OCI-LY1 (cell line): ENCODE measurements around the gene USP47.

Experiments
- H2AFZ ChIP-seq: fragments of 200-600 bp; sonication (generic), shearing (Covaris generic); 2 replicates; pipeline ENCODE4 v1.6.0; 2014; ENCODE audit warnings: antibody characterized with exemption, mild to moderate bottlenecking, low read length
- H3F3A ChIP-seq: fragments of 200-600 bp; sonication (generic), shearing (Covaris generic); 2 replicates; pipeline ENCODE4 v1.6.0; 2014; ENCODE audit warnings: mild to moderate bottlenecking, antibody characterized with exemption, low read length, moderate library complexity; ENCODE audit not compliant: insufficient read depth
- H3K27ac ChIP-seq: fragments of 200-600 bp; sonication (generic); 2 replicates; pipeline ENCODE4 v1.5.1; 2014; ENCODE audit warnings: low read length, mixed run types, mild to moderate bottlenecking, low read depth; ENCODE audit not compliant: poor library complexity, severe bottlenecking
- H3K27me3 ChIP-seq: fragments of 200-600 bp; sonication (generic); 2 replicates; pipeline ENCODE4 v1.6.0; 2014; ENCODE audit warnings: antibody characterized with exemption, mild to moderate bottlenecking, low read length, moderate library complexity; ENCODE audit not compliant: insufficient read depth
- H3K36me3 ChIP-seq: fragments of 200-600 bp; sonication (generic); 2 replicates; pipeline ENCODE4 v1.6.1; 2014; ENCODE audit warnings: mild to moderate bottlenecking, antibody characterized with exemption, low read length, moderate library complexity, mixed read lengths; ENCODE audit not compliant: insufficient read depth
- H3K4me1 ChIP-seq: fragments of 200-600 bp; sonication (generic); 2 replicates; pipeline ENCODE4 v1.5.1; 2014; ENCODE audit warnings: mild to moderate bottlenecking, low read length, moderate library complexity; ENCODE audit not compliant: insufficient read depth, severe bottlenecking
- H3K4me2 ChIP-seq: fragments of 200-600 bp; sonication (generic), shearing (Covaris generic); 2 replicates; pipeline ENCODE4 v1.6.1; 2014; ENCODE audit warnings: low read length
- H3K4me3 ChIP-seq: fragments of 200-600 bp; sonication (generic); 2 replicates; pipeline ENCODE4 v1.5.1; 2014; ENCODE audit warnings: low read length, low read depth, mild to moderate bottlenecking, mixed read lengths; ENCODE audit not compliant: poor library complexity, severe bottlenecking
- H3K79me2 ChIP-seq: fragments of 200-600 bp; shearing (Covaris generic); 2 replicates; pipeline ENCODE4 v1.6.1; 2016; ENCODE audit warnings: mixed run types, low read length, mixed read lengths; ENCODE audit not compliant: insufficient read depth
- H3K9ac ChIP-seq: fragments of 200-600 bp; sonication (generic), shearing (Covaris generic); 2 replicates; pipeline ENCODE4 v1.6.1; 2014; ENCODE audit warnings: mild to moderate bottlenecking, low read length, mixed read lengths
- H3K9me2 ChIP-seq: fragments of 200-600 bp; sonication (generic), shearing (Covaris generic); 2 replicates; pipeline ENCODE4 v1.6.1; 2014; ENCODE audit warnings: low read depth, mild to moderate bottlenecking, low read length, mixed read lengths
- H3K9me3 ChIP-seq: fragments of 200-600 bp; shearing (Covaris generic); 2 replicates; pipeline ENCODE4 v1.6.1; 2014; ENCODE audit warnings: low read length, mixed read lengths
- H4K20me1 ChIP-seq: fragments of 200-600 bp; sonication (generic), shearing (Covaris generic); 2 replicates; pipeline ENCODE4 v1.6.0; 2016; ENCODE audit warnings: mild to moderate bottlenecking, low read length; ENCODE audit not compliant: insufficient read depth
- CTCF ChIP-seq: fragments of 200-600 bp; sonication (generic), shearing (Covaris generic); IDR thresholded peaks from 2 replicates; pipeline ENCODE4 v1.5.1; 2017; ENCODE audit warnings: mild to moderate bottlenecking, antibody characterized with exemption, low read length, moderate library complexity, mixed read lengths
- EZH2 ChIP-seq: fragments of 200-600 bp; sonication (generic), shearing (Covaris generic); IDR thresholded peaks from 2 replicates; pipeline ENCODE4 v1.8.0; 2017; ENCODE audit warnings: borderline replicate concordance, mixed run types, mild to moderate bottlenecking, antibody characterized with exemption, low read length, moderate library complexity, mixed read lengths

The USP47 gene

GRCh38 chr11:11898648-11899047, 56.9 kb downstream of the USP47 start:
- no peak overlapping the region for H3K4me2 ChIP-seq

GRCh38 chr11:11899401-11899800, 57.6 kb downstream of the USP47 start:
- Histone ChIP-seq H3F3A (no peaks in the 10 kb centered on the region), H3K9me2 (no peaks in the 10 kb centered on the region), H3K4me1 (no peaks in the 10 kb centered on the region), H2AFZ (no peak overlapping the region), H3K79me2 (no peaks in the 10 kb centered on the region), H3K27me3 (no peaks in the 10 kb centered on the region), H3K4me2 (no peak overlapping the region), H3K27ac (no peak overlapping the region), H3K9me3 (no peaks in the 10 kb centered on the region), H4K20me1 (no peaks in the 10 kb centered on the region; the same call in 1 of the 2 replicates), H3K36me3 (peaks cover 37% of the 10 kb centered on the region; the same call in 1 of the 2 replicates), H3K4me3 (no peak overlapping the region), H3K9ac (no peak overlapping the region)
- TF ChIP-seq EZH2 = no peak
- TF ChIP-seq CTCF = no peak

More at GRCh38 chr11:11898648-11899047, 56.9 kb downstream of the USP47 start:
- H3K9me2 ChIP-seq = no peaks in the 10 kb centered on the region
- TF ChIP-seq CTCF (no peak), EZH2 (no peak)
- no peak overlapping the region for H3K4me3 ChIP-seq
- H3K9me3 ChIP-seq = no peaks in the 10 kb centered on the region
- H4K20me1 ChIP-seq = no peaks in the 10 kb centered on the region; the same call in 1 of the 2 replicates
- no peaks in the 10 kb centered on the region for H3K4me1 ChIP-seq
- H3F3A ChIP-seq = no peaks in the 10 kb centered on the region
- H3K27ac ChIP-seq = no peak overlapping the region
- H3K79me2 ChIP-seq = no peaks in the 10 kb centered on the region
- H3K27me3 ChIP-seq = no peaks in the 10 kb centered on the region
- no peak overlapping the region for H3K9ac ChIP-seq
- H2AFZ ChIP-seq = no peak overlapping the region
- peaks cover 35% of the 10 kb centered on the region; the same call in 1 of the 2 replicates for H3K36me3 ChIP-seq

GRCh38 chr11:11901929-11902328, 60.2 kb downstream of the USP47 start:
- no peak overlapping the region for H3K4me2 ChIP-seq
- H3F3A ChIP-seq = no peaks in the 10 kb centered on the region
- H3K4me1 ChIP-seq = no peaks in the 10 kb centered on the region
- TF ChIP-seq CTCF (no peak), EZH2 (no peak)
- no peaks in the 10 kb centered on the region for H3K27me3 ChIP-seq
- H4K20me1 ChIP-seq = no peaks in the 10 kb centered on the region; the same call in 1 of the 2 replicates
- no peaks in the 10 kb centered on the region for H3K9me2 ChIP-seq
- H3K9ac ChIP-seq = no peak overlapping the region
- H3K4me3 ChIP-seq = no peak overlapping the region
- no peak overlapping the region for H2AFZ ChIP-seq
- H3K9me3 ChIP-seq = no peaks in the 10 kb centered on the region
- no peak overlapping the region for H3K27ac ChIP-seq
- peaks cover 54% of the 10 kb centered on the region; the same call in 1 of the 2 replicates for H3K36me3 ChIP-seq
- no peaks in the 10 kb centered on the region for H3K79me2 ChIP-seq
